ENCODE measurements around the gene SDCBP2.

Gene SDCBP2

DNA sequence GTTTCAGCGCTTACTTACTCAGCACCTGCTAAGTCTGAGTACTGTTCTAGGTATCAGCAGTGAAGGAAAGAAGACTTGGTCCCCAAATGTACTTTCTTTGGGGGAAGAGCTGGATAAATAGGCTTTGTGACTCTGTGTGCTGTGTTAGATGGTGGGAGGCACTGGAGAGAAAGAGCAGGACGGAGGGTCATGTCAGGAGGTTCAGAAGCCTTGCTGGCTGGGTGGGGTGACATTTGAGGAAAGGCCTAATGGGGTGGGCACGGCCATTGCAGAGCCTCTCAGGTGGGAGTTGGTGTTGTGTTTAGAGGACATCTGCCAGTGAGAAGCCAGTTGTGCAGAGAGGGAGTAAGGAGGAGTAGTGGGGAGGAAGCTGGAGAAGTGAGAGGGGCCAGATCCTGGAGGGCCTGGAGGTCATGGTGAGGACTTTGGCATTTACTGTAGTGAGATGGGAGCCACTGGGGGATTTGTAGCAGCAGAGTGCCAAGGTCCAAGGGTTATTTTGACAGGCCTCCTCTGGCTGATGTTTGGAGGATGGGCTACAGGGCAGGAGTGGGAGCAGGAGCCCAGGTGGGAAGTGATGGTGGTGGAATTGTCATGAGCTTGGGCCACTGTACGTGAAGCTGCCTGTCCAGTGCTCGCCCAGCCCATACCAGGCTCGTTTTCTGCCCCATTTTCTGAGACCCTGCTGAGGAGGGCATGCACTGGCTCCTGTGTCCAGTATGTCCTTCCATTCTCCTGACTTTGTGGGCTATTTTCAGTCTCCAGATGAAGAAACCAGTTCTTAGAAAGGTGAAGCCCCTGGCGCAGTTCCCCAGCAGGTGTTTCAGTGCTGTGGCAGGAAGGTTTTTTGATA, 886 bp downstream of the SDCBP2 start:
- TF ChIP-seq, protein P1, sequence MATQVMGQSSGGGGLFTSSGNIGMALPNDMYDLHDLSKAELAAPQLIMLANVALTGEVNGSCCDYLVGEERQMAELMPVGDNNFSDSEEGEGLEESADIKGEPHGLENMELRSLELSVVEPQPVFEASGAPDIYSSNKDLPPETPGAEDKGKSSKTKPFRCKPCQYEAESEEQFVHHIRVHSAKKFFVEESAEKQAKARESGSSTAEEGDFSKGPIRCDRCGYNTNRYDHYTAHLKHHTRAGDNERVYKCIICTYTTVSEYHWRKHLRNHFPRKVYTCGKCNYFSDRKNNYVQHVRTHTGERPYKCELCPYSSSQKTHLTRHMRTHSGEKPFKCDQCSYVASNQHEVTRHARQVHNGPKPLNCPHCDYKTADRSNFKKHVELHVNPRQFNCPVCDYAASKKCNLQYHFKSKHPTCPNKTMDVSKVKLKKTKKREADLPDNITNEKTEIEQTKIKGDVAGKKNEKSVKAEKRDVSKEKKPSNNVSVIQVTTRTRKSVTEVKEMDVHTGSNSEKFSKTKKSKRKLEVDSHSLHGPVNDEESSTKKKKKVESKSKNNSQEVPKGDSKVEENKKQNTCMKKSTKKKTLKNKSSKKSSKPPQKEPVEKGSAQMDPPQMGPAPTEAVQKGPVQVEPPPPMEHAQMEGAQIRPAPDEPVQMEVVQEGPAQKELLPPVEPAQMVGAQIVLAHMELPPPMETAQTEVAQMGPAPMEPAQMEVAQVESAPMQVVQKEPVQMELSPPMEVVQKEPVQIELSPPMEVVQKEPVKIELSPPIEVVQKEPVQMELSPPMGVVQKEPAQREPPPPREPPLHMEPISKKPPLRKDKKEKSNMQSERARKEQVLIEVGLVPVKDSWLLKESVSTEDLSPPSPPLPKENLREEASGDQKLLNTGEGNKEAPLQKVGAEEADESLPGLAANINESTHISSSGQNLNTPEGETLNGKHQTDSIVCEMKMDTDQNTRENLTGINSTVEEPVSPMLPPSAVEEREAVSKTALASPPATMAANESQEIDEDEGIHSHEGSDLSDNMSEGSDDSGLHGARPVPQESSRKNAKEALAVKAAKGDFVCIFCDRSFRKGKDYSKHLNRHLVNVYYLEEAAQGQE (IDR thresholded peaks at IDR 0.05; ENCODE audit: insufficient read depth in 1 of 2, low read depth in 2 of 2, low read length in 2 of 2), result no peak
- no peak for TF ChIP-seq FOXP2 (optimal IDR thresholded peaks at IDR 0.05; ENCODE audit: borderline replicate concordance, extremely low read depth, extremely low read length, insufficient read depth)

DNA sequence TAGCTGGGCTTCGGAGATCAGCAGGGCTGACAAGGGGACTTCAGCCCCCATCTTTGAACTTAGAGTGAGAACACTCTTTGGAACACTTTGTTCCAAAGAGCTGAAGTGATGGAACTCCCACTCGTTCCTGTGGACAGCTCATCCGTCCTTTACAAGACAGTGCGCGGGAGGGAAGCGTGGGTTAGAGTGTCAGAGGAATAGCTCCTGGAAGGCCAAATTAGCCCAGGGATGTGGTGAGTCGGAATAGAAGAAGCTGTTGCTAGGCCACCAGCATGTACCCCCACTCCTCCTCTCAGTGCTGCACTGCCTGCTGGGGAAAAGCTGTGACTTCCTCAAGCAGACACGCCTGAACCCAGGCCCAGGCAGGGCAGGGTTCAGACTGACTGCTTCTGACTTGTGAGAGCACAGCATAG, 1.7 kb downstream of the SDCBP2 start:
- TF ChIP-seq, protein P1 (IDR thresholded peaks at IDR 0.05; ENCODE audit: insufficient read depth in 1 of 2, low read depth in 2 of 2, low read length in 2 of 2), result no peak
- TF ChIP-seq FOXP2 (optimal IDR thresholded peaks at IDR 0.05; ENCODE audit: borderline replicate concordance, extremely low read depth, extremely low read length, insufficient read depth), result no peak
- TF ChIP-seq SIN3A (IDR thresholded peaks at IDR 0.05; ENCODE audit: borderline replicate concordance, insufficient read depth, low read length), result no peak
- no peak for TF ChIP-seq POLR2AphosphoS5 (IDR thresholded peaks at IDR 0.05; ENCODE audit: low read depth, low read length)
- no peak for TF ChIP-seq TAF1 (IDR thresholded peaks at IDR 0.05; ENCODE audit: borderline replicate concordance, insufficient read depth, low read length)

DNA sequence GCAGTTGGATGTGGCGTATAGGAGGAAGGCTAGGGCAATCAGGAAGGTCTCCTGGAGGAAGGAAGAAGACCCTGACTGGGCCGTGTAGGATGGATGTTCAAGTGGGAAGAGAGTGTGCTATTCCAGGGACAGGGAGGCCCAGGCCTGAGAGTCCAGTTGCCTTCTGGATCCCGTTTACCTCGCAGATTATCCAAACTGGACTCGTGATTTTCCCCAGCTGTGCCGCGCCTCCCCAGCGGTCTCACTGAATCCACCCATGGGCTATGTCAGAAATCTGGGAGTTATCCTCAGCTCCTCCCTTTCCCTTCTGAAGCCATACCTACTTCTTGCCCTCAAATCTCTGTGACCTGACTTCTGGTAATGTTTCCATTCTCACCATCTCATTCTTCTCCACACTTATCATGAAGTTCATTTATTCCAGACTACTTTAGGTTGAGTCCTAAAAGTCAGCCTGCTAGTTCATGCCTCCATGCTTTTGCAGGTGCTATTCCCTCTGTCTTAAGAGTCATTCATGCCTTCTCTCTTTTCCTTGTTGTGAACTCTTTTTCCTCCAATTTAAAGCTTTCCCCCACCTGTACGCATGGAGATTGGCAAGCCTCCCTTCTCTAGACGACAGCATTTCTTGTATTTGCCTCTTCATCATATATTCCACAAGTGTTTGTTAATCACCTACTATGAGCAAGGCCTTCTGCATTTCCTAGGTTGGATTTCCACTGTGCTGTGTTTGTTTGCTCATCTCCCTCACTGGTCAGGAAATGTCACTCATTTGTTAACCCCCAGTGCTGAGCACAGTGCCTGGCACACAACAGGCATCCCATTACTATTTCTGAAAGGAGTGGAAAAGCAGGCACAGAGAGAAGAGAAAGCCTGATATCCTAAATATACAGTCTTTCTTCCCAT, 2.7 kb downstream of the SDCBP2 start:
- TF ChIP-seq TAF1 (IDR thresholded peaks at IDR 0.05; ENCODE audit: borderline replicate concordance, insufficient read depth, low read length) (no peak), SIN3A (IDR thresholded peaks at IDR 0.05; ENCODE audit: borderline replicate concordance, insufficient read depth, low read length) (no peak), POLR2AphosphoS5 (IDR thresholded peaks at IDR 0.05; ENCODE audit: low read depth, low read length) (no peak), FOXP2 (optimal IDR thresholded peaks at IDR 0.05; ENCODE audit: borderline replicate concordance, extremely low read depth, extremely low read length, insufficient read depth) (no peak)
- TF ChIP-seq, protein P1 (IDR thresholded peaks at IDR 0.05; ENCODE audit: insufficient read depth in 1 of 2, low read depth in 2 of 2, low read length in 2 of 2), result no peak

DNA sequence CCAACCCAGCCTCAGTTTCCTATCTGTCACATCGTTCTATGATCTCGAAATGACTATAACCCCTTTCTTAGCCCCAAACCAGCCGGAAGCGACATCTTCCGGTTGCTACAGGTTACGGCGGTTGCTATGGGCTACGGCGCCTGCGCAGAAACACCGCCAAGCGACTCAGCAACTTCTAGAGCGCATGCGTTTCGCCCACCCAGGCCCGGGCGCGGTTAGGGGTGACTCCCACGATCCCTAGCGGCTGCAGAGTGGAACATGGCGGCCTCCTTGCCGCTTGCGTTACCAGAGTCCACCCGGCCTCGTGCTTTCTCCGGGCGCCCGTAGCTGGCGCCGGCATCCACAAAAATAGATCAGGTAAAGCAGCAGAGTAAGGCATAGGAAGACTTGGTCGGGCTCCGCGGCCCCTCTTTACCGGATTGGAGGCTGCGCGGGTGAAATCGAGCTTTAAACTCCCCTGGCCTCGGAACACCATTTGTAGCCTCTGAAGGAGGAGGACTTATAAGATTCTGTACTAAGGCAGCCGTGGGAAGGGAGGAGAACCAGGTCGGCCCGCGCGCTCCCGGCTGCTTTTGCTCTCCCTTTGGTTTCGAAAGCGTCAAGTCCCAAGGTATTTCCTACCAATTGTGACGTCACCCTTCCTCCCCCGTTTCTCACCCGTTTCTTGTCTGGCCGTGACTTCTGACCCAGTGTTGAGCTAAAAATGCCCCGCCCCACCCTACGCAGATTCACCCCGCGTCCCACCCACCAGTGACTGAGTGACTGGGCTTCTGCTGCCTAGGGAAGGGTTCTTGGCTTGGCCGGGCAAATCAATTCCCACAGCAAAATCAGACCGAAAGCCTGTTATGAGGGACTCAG, 3.5 kb downstream of the SDCBP2 start:
- TF ChIP-seq FOXP2 (optimal IDR thresholded peaks at IDR 0.05; ENCODE audit: borderline replicate concordance, extremely low read depth, extremely low read length, insufficient read depth), result no peak
- no peak for TF ChIP-seq SIN3A (IDR thresholded peaks at IDR 0.05; ENCODE audit: borderline replicate concordance, insufficient read depth, low read length)
- TF ChIP-seq TAF1 (IDR thresholded peaks at IDR 0.05; ENCODE audit: borderline replicate concordance, insufficient read depth, low read length), result peak; percentile 86
- TF ChIP-seq, protein P1 (IDR thresholded peaks at IDR 0.05; ENCODE audit: insufficient read depth in 1 of 2, low read depth in 2 of 2, low read length in 2 of 2), result 0 out of 4 replicates have a peak, but pooled peaks have one; percentile 6 to 26
- TF ChIP-seq POLR2AphosphoS5 (IDR thresholded peaks at IDR 0.05; ENCODE audit: low read depth, low read length), result peak; percentile 82
